A549 (cell line): Measurements from ENCODE around the gene SFI1.

ENCODE experiments used
- CHD2 ChIP-seq: fragments of 150-350 bp; IDR thresholded peaks from 2 replicates; pipeline ENCODE4 v1.6.1; 2014; ENCODE audit warnings: low read length; ENCODE audit not compliant: partially characterized antibody
- CTCF ChIP-seq: fragments of >200 bp; sonication (Bioruptor Twin); formaldehyde crosslinking; IDR thresholded peaks from 3 replicates; pipeline ENCODE4 v1.5.1; 2016
- ESRRA ChIP-seq: fragments of 150-350 bp; IDR thresholded peaks from 2 replicates; pipeline ENCODE4 v1.6.1; 2014; ENCODE audit warnings: mild to moderate bottlenecking, low read length, borderline replicate concordance
- HOXB5 ChIP-seq: fragments of 250-450 bp; sonication (Bioruptor Pico); IDR thresholded peaks from 2 replicates; pipeline ENCODE4 v1.5.0; 2020; ENCODE audit warnings: mild to moderate bottlenecking, moderate library complexity
- POLR2A ChIP-seq: IDR thresholded peaks from 2 replicates; pipeline ENCODE4 v1.6.1; 2012; ENCODE audit warnings: mild to moderate bottlenecking, low read length
- RAD21 ChIP-seq, 2 experiments: fragments of >200 bp in 1 of 2; sonication (Bioruptor Twin) in 1 of 2; formaldehyde crosslinking in 1 of 2; IDR thresholded peaks in 1 of 2; conservative IDR thresholded peaks in 1 of 2; 2 replicates in 1 of 2; 3 replicates in 1 of 2; pipeline ENCODE4 v1.6.1; 2012 to 2018; ENCODE audit warnings: inconsistent platforms in 1 of 2
- RCOR1 ChIP-seq: fragments of 150-350 bp; IDR thresholded peaks from 2 replicates; pipeline ENCODE4 v1.6.1; 2014; ENCODE audit warnings: antibody characterized with exemption, low read length, low read depth
- RFX5 ChIP-seq: fragments of 450-650 bp; IDR thresholded peaks from 2 replicates; pipeline ENCODE4 v1.7.1; 2014; ENCODE audit warnings: antibody characterized with exemption, mild to moderate bottlenecking, moderate library complexity
- SMC3 ChIP-seq: fragments of >200 bp; sonication (Bioruptor Twin); formaldehyde crosslinking; IDR thresholded peaks from 3 replicates; pipeline ENCODE4 v1.6.1; 2018; ENCODE audit warnings: inconsistent platforms
- TP53 ChIP-seq: fragments of 250-450 bp; sonication (Bioruptor Pico); IDR thresholded peaks from 2 replicates; pipeline ENCODE4 v1.5.0; 2021; ENCODE audit warnings: mild to moderate bottlenecking, moderate library complexity

- TF ChIP-seq SMC3 (no peak), RCOR1 (no peak), RFX5 (no peak), ESRRA (no peak), HOXB5 (no peak), CHD2 (no peak), TP53 (no peak), CTCF (no peak), POLR2A (no peak), RAD21 (conservative IDR thresholded peaks at IDR 0.05 in 1 of 2, IDR thresholded peaks at IDR 0.05 in 1 of 2) (no peak)
These were observed 127.4 kb downstream of the SFI1 start for GRCh38 chr22:31623592-31624304.
